ENCODE data around the gene ZNF613.
"Not testable (repeated sequence)": the region's sequence is repeated elsewhere in the genome, so short reads cannot be mapped to it uniquely, and the experiment has no call there.

- TF ChIP-seq CTCF, POLR2A (IDR thresholded peaks at IDR 0.05): not testable (repeated sequence)
These were observed 21.6 kb upstream of the ZNF613 start for GRCh38 chr19:51905639-51906038.
